ENCODE data around the gene DMD.
"Not testable (repeated sequence)": the region's sequence is repeated elsewhere in the genome, so short reads cannot be mapped to it uniquely, and the experiment has no call there.

DMD gene

GRCh38 chrX:31603411-31604120 lies 1607.8 kb downstream of the DMD start:
- DNase-seq (ENCODE audit: low read depth in 2 of 2): no peak

GRCh38 chrX:31600823-31601222 lies 1610.5 kb downstream of the DMD start:
- no peak for DNase-seq (ENCODE audit: low read depth in 2 of 2)

DNA sequence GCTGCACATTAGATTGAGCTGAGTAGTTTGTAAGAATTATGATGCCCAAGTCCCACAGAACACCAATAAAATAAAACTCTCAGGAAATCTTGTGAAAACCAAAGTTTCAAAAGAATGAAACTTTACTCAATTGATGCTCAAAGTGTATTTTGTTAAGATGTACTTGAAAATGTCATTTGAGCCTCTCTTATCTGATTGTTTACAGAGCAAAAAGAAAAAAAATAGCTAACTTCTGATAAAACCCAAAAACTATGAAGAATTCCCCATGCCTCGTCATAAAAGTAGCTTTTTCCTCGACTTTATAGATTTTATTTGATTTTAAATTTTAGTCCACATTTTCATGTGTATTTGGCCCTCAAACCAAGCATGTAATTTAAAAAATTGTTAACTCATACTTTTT lies 1618.0 kb downstream of the DMD start:
- no peak for DNase-seq (ENCODE audit: low read depth in 2 of 2)

- no peak for DNase-seq (ENCODE audit: low read depth in 2 of 2)
Measured at GRCh38 chrX:31591355-31591754, 1620.0 kb downstream of the DMD start.

DNA sequence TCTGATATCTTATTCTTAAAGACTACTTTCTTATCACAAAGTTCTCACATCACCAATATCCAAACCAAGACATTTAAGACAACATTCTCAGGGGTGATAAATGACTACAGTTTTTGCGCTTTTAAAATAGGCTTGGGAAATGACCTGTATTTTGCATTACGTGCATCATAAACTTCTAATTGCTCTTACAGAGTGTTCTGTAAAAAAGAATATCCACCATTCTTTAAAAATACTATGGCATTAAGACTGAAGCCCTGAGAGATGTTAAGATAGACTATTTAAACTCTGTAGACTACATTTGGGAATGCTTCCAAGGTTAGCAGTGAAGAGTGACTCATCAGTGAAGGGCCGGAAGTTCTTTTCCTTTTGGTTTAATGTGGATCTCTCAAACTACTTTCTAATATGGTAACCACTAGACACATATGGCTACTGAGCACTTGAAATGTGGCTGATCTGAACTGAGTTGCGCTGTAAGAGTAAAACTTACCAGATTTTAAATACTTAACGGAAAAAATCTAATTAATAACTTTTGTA lies 1620.7 kb downstream of the DMD start:
- no peak for DNase-seq (ENCODE audit: low read depth in 2 of 2)

- DNase-seq (ENCODE audit: low read depth in 2 of 2): no peak
Measured at GRCh38 chrX:31589503-31589902, 1621.8 kb downstream of the DMD start.

DNA sequence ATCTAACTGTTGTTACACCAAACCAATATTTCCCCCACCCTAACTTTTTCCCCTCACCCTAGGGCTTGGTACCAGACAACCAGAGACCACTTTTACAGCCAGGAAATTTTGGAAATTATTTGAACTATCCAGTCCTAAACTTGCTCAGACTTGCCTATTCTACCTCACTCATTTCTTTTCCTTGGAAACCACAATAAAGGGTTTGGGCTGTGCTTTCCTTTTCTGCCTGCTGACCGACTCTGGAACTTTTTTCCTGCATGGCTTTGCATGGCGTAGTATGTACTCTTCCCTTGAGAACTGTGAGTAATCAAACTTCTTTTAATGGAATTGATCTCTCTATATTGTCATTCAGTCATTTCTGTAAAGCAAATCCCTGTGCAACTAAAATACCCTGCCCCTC lies 1623.0 kb downstream of the DMD start:
- DNase-seq (ENCODE audit: low read depth in 2 of 2): no peak

- DNase-seq (ENCODE audit: low read depth in 2 of 2): not testable (repeated sequence)
Measured at GRCh38 chrX:31583892-31584291, 1627.5 kb downstream of the DMD start.

GRCh38 chrX:31580726-31581125 lies 1630.6 kb downstream of the DMD start:
- DNase-seq (ENCODE audit: low read depth in 2 of 2): no peak

GRCh38 chrX:31580227-31580626 lies 1631.1 kb downstream of the DMD start:
- no peak for DNase-seq (ENCODE audit: low read depth in 2 of 2)

DNA sequence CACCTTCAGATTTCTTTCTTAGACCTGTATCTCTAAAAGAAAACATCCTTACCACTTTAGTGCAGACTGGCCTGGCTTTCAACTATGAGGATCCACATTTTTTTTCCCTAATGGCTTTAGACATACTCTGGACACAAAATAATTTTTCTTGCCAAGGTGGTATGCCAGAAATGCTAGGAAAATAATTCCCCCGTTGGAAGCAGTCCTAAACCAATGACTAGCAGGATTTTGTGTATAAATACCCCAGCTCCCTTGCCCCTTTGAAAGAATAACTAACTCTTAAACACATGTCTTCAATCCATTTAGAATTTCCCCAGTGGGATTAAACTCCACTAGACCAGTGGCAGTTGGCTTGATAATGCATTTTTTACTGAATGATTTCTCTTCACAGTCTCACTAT lies 1639.0 kb downstream of the DMD start:
- no peak for DNase-seq (ENCODE audit: low read depth in 2 of 2)

DNA sequence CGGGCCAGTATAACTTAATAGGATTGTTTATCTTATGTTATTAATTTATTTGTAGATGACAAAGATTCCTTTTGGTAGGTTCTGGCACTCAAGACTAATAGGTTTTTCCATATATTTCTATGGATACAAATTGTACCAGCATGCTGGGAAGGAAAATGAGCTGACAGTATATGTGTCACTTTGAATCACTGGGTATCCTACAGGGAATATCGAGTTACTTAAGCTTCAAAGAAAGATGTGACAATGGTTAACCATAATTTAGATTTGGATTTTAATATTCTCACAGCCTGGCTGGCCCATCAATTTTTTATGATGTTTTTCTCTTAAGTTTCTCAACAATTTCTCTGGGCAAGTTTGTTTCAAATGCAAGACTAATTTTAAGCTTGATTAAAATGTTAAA lies 1640.7 kb downstream of the DMD start:
- DNase-seq (ENCODE audit: low read depth in 2 of 2): no peak

DNA sequence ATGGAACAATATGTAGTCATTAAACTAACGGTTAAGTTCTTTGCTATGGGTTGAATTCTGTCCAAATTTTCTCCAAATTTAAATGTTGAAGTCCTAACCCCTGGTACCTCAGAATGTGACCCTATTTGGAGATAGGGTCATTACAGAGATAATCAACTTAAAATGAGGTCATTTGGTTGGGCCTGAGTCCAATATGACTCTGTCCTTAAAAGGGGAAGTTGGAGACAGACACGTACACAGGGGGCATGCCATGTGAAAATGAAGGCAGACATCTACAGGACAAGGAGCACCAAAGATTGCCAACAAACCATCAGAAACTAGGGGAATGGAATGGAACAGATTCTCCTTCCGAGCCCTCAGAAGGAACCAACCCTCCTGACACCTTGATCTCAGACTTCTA lies 1647.6 kb downstream of the DMD start:
- no peak for DNase-seq (ENCODE audit: low read depth in 2 of 2)

- no peak for DNase-seq (ENCODE audit: low read depth in 2 of 2)
Measured at GRCh38 chrX:31555506-31555905, 1655.8 kb downstream of the DMD start.

DNA sequence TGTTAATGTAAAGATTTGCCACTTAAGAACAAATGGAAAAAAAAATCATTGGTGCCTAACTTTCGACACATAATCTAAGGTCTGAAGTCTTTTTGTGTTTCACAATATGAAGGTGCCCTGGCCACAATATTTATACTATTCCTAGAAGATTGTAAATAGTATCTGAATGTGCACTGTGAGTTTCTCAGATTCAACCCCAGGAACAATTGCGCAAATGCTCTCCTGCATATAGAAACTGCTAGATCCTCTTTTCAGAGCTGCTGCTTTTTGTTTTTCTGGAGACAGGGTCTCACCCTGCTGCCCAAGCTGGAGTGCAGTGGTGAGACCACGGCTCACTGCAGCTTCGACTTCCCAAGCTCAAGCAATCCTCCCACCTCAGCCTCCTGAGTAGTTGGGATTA lies 1659.4 kb downstream of the DMD start:
- no peak for DNase-seq (ENCODE audit: low read depth in 2 of 2)

GRCh38 chrX:31550158-31550557 lies 1661.2 kb downstream of the DMD start:
- no peak for DNase-seq (ENCODE audit: low read depth in 2 of 2)

DNA sequence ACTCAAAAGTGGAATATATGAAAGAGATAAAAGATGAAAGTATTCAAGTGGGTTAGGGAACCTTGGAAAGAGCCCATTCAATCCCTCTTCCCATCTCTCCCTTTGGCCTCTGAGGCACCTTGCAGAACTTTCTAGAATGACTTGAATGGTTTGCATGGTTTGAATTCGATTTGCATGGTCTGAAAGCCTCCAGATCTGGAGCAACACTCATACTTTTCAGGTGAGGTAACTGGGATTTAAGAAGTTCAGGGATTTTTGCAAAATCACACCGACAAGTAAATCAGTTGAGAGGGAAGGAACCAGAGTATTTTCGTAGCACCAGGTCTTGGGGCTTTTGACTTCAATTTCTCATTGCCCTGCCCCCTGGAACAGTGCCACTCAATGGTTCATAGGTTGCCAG lies 1663.5 kb downstream of the DMD start:
- no peak for DNase-seq (ENCODE audit: low read depth in 2 of 2)

DNA sequence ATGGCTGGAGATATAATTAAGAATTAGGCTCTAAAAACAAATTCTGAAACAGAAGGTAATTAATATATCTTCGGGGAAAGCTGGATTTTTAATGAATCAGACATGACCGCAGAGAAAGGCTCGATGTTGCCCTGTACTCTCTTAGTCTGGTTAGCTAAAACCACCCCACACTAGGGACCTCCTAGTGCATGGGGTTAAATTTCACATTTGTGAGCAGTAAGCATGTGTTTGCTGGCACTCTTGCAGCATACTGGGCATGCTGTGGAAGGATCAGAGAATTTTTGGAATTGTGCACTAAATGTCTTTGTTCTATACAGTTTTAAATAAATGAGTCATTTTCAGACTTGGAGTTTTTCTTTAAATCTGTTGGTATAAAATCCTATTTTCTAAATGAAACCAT lies 1663.9 kb downstream of the DMD start:
- no peak for DNase-seq (ENCODE audit: low read depth in 2 of 2)

- no peak for DNase-seq (ENCODE audit: low read depth in 2 of 2)
Measured at GRCh38 chrX:31546126-31546525, 1665.2 kb downstream of the DMD start.

DNA sequence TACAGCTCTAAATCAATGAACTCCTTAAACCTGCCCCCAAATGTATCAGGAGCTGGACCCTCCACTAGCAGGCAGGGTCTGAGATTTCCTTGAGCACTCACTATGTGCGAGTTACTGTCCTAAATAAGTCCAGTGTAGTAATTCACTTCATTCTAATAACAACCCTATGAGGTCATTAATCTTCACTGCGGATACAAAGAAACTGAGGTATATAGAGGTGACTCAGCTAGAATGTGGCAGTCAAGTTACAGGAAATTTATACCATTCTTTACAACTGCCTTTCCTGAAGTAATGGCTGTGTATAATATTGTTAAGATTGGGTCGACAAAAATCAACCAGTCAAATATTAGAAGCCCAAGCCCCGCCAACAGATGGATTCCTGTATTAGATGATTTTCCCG lies 1665.6 kb downstream of the DMD start:
- no peak for DNase-seq (ENCODE audit: low read depth in 2 of 2)

GRCh38 chrX:31545191-31545590 lies 1666.2 kb downstream of the DMD start:
- DNase-seq (ENCODE audit: low read depth in 2 of 2): no peak

GRCh38 chrX:31543634-31544033 lies 1667.7 kb downstream of the DMD start:
- DNase-seq (ENCODE audit: low read depth in 2 of 2): no peak

DNA sequence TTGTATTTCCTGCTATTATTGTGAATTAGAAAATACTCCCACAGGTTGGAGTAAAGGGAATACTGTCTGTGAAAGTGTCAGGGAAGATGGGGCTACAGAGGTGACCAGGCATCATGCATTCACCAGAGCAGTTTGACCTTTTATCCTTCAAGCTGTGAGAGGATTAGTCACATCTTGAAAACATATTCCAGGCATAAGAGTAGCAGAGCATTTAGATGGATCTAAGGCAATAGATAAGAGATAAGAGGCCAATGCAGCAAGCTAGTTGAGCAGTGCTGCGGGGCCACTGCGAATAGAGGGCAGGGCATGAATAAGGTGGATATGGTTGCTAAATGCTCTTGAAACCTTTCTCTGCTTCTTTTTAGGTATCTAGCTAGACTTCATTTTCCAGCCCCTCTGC lies 1668.8 kb downstream of the DMD start:
- DNase-seq (ENCODE audit: low read depth in 2 of 2): no peak

- DNase-seq (ENCODE audit: low read depth in 2 of 2): no peak
Measured at GRCh38 chrX:31540313-31540712, 1671.0 kb downstream of the DMD start.

All from activated CD4-positive, alpha-beta T cell treated with anti-CD3 and anti-CD28 coated beads for 24 hours (primary cell).